Measurements from ENCODE around the gene TWIST1.

DNA sequence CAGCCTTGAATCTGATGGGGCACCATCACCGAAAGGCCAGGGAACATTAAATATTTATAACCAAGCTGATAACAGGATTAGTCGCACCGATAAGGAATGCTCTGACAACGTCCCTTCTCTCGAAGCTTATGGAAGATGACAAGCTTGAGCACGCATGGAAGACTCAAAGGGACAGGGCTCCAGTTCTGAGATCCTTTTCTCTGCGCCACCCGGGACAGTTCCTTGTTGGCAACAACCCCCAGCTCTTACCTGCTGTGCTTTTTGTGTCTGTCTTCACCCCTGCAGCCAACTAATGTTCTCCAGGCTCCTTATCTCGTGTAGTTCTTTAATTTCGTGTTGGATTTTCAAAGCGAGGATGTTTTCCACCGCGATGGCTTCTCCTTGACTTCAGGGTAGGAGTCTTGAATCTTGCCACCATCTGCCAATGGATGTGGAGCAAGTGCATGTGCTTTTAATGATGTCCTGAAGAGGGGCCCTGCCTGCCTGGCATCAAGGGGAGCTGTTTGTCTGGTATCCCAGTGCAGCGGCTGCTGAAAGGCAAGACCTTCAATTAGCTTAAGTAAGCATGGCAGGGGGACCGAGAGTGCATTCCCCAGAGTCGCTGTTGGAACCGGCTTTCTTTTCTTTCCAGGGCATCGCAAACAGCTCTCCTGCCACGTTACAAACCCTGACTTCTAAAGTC is 28.1 kb upstream of the TWIST1 start:
- no peak for TF ChIP-seq POLR2A (IDR thresholded peaks at IDR 0.05)
- TF ChIP-seq, protein P1, sequence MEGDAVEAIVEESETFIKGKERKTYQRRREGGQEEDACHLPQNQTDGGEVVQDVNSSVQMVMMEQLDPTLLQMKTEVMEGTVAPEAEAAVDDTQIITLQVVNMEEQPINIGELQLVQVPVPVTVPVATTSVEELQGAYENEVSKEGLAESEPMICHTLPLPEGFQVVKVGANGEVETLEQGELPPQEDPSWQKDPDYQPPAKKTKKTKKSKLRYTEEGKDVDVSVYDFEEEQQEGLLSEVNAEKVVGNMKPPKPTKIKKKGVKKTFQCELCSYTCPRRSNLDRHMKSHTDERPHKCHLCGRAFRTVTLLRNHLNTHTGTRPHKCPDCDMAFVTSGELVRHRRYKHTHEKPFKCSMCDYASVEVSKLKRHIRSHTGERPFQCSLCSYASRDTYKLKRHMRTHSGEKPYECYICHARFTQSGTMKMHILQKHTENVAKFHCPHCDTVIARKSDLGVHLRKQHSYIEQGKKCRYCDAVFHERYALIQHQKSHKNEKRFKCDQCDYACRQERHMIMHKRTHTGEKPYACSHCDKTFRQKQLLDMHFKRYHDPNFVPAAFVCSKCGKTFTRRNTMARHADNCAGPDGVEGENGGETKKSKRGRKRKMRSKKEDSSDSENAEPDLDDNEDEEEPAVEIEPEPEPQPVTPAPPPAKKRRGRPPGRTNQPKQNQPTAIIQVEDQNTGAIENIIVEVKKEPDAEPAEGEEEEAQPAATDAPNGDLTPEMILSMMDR (IDR thresholded peaks at IDR 0.05), result no peak

Measured in heart left ventricle (tissue), 13 donors.